SK-N-SH treated with all-trans-retinoic acid at 6 μM for 48 hours (cell line): ENCODE results near the gene CYP2W1.

Source experiments
- ATAC-seq: fragments of 200-7000 bp; cut with Tn5 transposase; 3 replicates; pipeline ENCODE4 v1.9.1; 2020; ENCODE audit warnings: mild to moderate bottlenecking, moderate library complexity
- ARNTL ChIP-seq: fragments of 450-650 bp; formaldehyde crosslinking; IDR thresholded peaks from 2 replicates; pipeline ENCODE4 v1.5.0; 2020; ENCODE audit warnings: low read depth, mild to moderate bottlenecking, moderate library complexity, borderline replicate concordance
- CREB5 ChIP-seq: fragments of 250-450 bp; sonication (Bioruptor Pico); IDR thresholded peaks from 2 replicates; pipeline ENCODE4 v1.5.1; 2020; ENCODE audit warnings: low read depth, mild to moderate bottlenecking, moderate library complexity
- CSDC2 ChIP-seq: fragments of 250-450 bp; sonication (Bioruptor Pico); IDR thresholded peaks from 2 replicates; pipeline ENCODE4 v1.5.0; 2020; ENCODE audit warnings: mild to moderate bottlenecking, moderate library complexity
- CSRNP3 ChIP-seq: fragments of 250-450 bp; sonication (Bioruptor Pico); IDR thresholded peaks from 2 replicates; pipeline ENCODE4 v1.5.1; 2021; ENCODE audit warnings: mild to moderate bottlenecking, moderate library complexity
- ESRRG ChIP-seq: fragments of 250-450 bp; sonication (Bioruptor Pico); IDR thresholded peaks from 2 replicates; pipeline ENCODE4 v1.6.1; 2021; ENCODE audit warnings: mild to moderate bottlenecking
- ISL1 ChIP-seq: fragments of 250-450 bp; sonication (Bioruptor Pico); IDR thresholded peaks from 2 replicates; pipeline ENCODE4 v2.1.2; 2022; ENCODE audit warnings: mild to moderate bottlenecking, moderate library complexity
- OSR1 ChIP-seq: fragments of 250-450 bp; sonication (Bioruptor Pico); IDR thresholded peaks from 2 replicates; pipeline ENCODE4 v1.8.0; 2022; ENCODE audit warnings: moderate library complexity, mild to moderate bottlenecking, inconsistent platforms
- PPARA ChIP-seq: fragments of 250-450 bp; sonication (Bioruptor Pico); IDR thresholded peaks from 2 replicates; pipeline ENCODE4 v1.5.0; 2020; ENCODE audit warnings: mild to moderate bottlenecking, borderline replicate concordance
- RARB ChIP-seq: fragments of 250-450 bp; sonication (Bioruptor Pico); IDR thresholded peaks from 2 replicates; pipeline ENCODE4 v1.8.0; 2021; ENCODE audit warnings: mild to moderate bottlenecking, moderate library complexity
- TCF4 ChIP-seq: fragments of 250-450 bp; sonication (Bioruptor Pico); IDR thresholded peaks from 2 replicates; pipeline ENCODE4 v1.8.0; 2021; ENCODE audit warnings: mild to moderate bottlenecking, moderate library complexity, borderline replicate concordance
- TOX ChIP-seq: fragments of 250-450 bp; sonication (Bioruptor Pico); IDR thresholded peaks from 2 replicates; pipeline ENCODE4 v1.8.0; 2021; ENCODE audit warnings: mild to moderate bottlenecking, moderate library complexity, borderline replicate concordance
- ZC3H10 ChIP-seq: fragments of 250-450 bp; sonication (Bioruptor Pico); IDR thresholded peaks from 2 replicates; pipeline ENCODE4 v1.5.1; 2021; ENCODE audit warnings: mild to moderate bottlenecking, moderate library complexity
- ZFP3 ChIP-seq: fragments of 250-450 bp; sonication (Bioruptor Pico); IDR thresholded peaks from 2 replicates; pipeline ENCODE4 v1.5.0; 2020; ENCODE audit warnings: mild to moderate bottlenecking, moderate library complexity
- ZFP30 ChIP-seq: fragments of 450-650 bp; formaldehyde crosslinking; IDR thresholded peaks from 2 replicates; pipeline ENCODE4 v1.5.0; 2022; ENCODE audit warnings: mild to moderate bottlenecking, moderate library complexity
- ZNF565 ChIP-seq: fragments of 450-650 bp; formaldehyde crosslinking; conservative IDR thresholded peaks from 2 replicates; pipeline ENCODE4 v1.5.0; 2020; ENCODE audit warnings: low read depth, mild to moderate bottlenecking, moderate library complexity
- TF ChIP-seq, protein P1 (sequence below): fragments of 250-450 bp; sonication (Bioruptor Pico); IDR thresholded peaks from 2 replicates; pipeline ENCODE4 v1.8.0; 2021; ENCODE audit warnings: low read depth, mild to moderate bottlenecking, moderate library complexity, borderline replicate concordance
- TF ChIP-seq, protein P2 (sequence below): fragments of 250-450 bp; sonication (Bioruptor Pico); IDR thresholded peaks from 2 replicates; pipeline ENCODE4 v1.5.0; 2020; ENCODE audit warnings: mild to moderate bottlenecking, moderate library complexity

Gene CYP2W1

DNA sequence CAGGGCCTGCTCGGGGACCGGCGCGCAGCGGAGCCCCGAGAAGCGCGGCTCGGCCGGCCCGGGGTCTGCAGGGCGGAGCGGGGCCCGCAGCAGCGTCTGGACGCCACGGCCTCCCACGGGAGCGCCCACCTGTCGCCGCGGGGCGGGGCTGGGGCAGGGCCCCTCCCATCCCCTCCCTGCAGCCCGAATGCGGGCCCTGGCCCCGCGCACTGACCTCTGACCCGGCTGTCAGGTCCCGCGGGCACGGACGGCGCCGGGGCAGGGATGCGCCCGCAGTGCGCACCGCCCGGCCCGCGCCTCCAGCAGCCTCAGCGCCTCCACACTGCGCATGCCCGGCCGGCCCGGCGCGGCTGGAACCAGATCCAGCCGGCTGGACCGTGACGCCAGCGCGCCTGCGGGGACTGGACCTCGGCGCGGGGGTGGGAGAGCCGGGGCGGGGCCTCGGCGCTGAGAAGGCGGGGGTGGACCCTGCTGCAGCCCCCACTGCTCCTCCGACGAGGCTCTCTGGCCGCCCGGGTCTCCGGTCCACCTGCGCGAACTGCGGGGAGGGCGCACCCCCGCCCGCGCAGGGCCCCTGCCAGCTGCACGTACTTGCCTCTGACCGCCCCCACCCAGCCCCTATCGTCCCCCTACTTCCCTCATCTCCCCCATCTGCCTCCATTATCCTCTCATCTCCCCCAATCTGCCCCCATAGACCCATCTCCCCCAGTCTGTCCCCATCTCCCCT, 45.2 kb downstream of the CYP2W1 start (continued):
- TF ChIP-seq CSRNP3 (CRISPR knock-in tag) (no peak), TCF4 (CRISPR knock-in tag) (no peak)
- TF ChIP-seq, protein P1, sequence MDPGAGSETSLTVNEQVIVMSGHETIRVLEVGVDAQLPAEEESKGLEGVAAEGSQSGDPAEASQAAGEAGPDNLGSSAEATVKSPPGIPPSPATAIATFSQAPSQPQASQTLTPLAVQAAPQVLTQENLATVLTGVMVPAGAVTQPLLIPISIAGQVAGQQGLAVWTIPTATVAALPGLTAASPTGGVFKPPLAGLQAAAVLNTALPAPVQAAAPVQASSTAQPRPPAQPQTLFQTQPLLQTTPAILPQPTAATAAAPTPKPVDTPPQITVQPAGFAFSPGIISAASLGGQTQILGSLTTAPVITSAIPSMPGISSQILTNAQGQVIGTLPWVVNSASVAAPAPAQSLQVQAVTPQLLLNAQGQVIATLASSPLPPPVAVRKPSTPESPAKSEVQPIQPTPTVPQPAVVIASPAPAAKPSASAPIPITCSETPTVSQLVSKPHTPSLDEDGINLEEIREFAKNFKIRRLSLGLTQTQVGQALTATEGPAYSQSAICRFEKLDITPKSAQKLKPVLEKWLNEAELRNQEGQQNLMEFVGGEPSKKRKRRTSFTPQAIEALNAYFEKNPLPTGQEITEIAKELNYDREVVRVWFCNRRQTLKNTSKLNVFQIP (CRISPR knock-in tag): no peak

DNA sequence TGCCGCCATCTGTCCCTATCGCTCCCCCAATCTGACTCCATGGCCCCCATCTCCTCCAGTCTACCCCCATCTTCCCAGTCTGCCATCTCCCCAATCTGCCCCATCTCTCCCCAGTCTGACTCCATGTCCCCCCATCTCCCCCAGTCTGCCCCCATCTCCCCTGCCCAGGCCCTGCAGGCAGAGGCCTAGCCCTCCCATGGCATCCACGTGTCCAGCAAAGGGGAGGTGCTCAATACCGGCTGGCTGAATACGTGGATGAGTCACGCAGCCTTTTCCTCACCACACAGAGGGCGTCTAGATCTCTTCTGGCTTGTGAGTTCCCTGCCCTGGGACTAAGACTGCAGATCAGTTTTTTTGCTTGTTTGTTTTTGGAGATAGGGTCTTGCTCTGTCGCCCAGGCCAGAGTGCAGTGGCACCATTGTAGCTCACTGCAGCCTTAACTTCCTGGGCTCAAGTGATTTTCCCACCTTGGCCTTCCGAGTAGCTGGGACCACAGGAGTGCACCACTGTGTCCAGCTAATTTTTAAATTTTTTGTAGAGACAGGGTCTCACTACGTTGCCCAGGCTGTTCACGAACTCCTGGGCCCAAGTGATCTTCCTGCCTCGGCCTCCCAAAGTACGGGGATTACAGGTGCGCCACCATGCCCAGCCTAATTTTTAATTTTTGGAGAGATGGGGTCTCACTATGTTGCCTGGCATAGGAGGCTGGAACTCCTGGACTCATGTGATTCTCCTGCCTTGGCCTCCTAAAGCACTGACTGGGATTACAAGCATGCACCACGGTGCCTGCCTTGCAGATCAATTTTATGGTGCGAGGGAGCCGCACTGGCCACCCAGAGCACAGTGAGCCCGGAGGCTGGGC, 46.0 kb downstream of the CYP2W1 start:
- ATAC-seq: peak; percentile 94
- TF ChIP-seq RARB (CRISPR knock-in tag) (no peak), TOX (no peak), ZC3H10 (CRISPR knock-in tag) (no peak), CSRNP3 (CRISPR knock-in tag) (no peak), ESRRG (no peak), CSDC2 (CRISPR knock-in tag) (no peak), ZFP30 (CRISPR knock-in tag) (no peak), ARNTL (no peak), OSR1 (CRISPR knock-in tag) (no peak), ZFP3 (CRISPR knock-in tag) (no peak), TCF4 (CRISPR knock-in tag) (no peak), PPARA (CRISPR knock-in tag) (no peak), ISL1 (no peak), ZNF565 (CRISPR knock-in tag) (no peak), CREB5 (CRISPR knock-in tag) (no peak)
- TF ChIP-seq, protein P2, sequence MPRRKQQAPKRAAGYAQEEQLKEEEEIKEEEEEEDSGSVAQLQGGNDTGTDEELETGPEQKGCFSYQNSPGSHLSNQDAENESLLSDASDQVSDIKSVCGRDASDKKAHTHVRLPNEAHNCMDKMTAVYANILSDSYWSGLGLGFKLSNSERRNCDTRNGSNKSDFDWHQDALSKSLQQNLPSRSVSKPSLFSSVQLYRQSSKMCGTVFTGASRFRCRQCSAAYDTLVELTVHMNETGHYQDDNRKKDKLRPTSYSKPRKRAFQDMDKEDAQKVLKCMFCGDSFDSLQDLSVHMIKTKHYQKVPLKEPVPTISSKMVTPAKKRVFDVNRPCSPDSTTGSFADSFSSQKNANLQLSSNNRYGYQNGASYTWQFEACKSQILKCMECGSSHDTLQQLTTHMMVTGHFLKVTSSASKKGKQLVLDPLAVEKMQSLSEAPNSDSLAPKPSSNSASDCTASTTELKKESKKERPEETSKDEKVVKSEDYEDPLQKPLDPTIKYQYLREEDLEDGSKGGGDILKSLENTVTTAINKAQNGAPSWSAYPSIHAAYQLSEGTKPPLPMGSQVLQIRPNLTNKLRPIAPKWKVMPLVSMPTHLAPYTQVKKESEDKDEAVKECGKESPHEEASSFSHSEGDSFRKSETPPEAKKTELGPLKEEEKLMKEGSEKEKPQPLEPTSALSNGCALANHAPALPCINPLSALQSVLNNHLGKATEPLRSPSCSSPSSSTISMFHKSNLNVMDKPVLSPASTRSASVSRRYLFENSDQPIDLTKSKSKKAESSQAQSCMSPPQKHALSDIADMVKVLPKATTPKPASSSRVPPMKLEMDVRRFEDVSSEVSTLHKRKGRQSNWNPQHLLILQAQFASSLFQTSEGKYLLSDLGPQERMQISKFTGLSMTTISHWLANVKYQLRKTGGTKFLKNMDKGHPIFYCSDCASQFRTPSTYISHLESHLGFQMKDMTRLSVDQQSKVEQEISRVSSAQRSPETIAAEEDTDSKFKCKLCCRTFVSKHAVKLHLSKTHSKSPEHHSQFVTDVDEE (CRISPR knock-in tag): no peak
- TF ChIP-seq, protein P1 (CRISPR knock-in tag): no peak
